A549 (cell line): ENCODE results near the gene RPE. TPM values are rescaled to one million over a fixed set of nuclear protein-coding genes. Genes with fewer than 3 reads are reported as not detected.

Experiments used
- ATAC-seq, 2 experiments: fragments of 200-7000 bp in 1 of 2; fragments of >200 bp in 1 of 2; cut with Nextera tagmentation in 1 of 2; cut with Tn5 transposase in 1 of 2; 3 replicates each; pipeline versions ENCODE4 v1.8.0 to v1.9.1; 2018 to 2020; ENCODE audit warnings: mild to moderate bottlenecking in 1 of 2, moderate library complexity in 1 of 2
- CTCF ChIA-PET: fragments of 300-600 bp; sonication (Branson Sonifier 250); formaldehyde crosslinking; extraction: SDS; loops from one replicate; lab custom pipeline; 2021; ENCODE audit warnings: antibody characterized with exemption, inconsistent platforms; lab: Yijun Ruan, JAX
- POLR2A ChIA-PET: fragments of 350-600 bp; formaldehyde crosslinking; extraction: SDS; loops from one replicate; lab custom pipeline; 2021; ENCODE audit warnings: antibody characterized with exemption, inconsistent platforms; lab: Yijun Ruan, JAX
- DNase-seq, 2 experiments: peaks; one replicate each; pipeline versions ENCODE4 v3.0.0 to v3.0.0-alpha.2; 2011 to 2016; ENCODE audit warnings: low read depth in 1 of 2, low spot score in 1 of 2
- FAIRE-seq: peaks from 2 replicates; lab custom pipeline; 2011; peaks lifted over from hg19 to GRCh38; lab: Jason Lieb, UNC
- H3K27ac ChIP-seq, 2 experiments: fragments of >200 bp; sonication (Bioruptor Twin); formaldehyde crosslinking; 3 replicates each; pipeline ENCODE4 v1.5.1; 2016 to 2017
- H3K4me1 ChIP-seq: fragments of >200 bp; sonication (Bioruptor Twin); formaldehyde crosslinking; 3 replicates; pipeline ENCODE4 v1.6.1; 2016
- H3K4me2 ChIP-seq: fragments of >200 bp; sonication (Bioruptor Twin); formaldehyde crosslinking; 3 replicates; pipeline ENCODE4 v1.6.1; 2016
- H3K4me3 ChIP-seq: fragments of >200 bp; sonication (Bioruptor Twin); formaldehyde crosslinking; 3 replicates; pipeline ENCODE4 v1.5.1; 2016
- H3K9me3 ChIP-seq: fragments of >200 bp; sonication (Bioruptor Twin); formaldehyde crosslinking; 3 replicates; pipeline ENCODE4 v1.6.1; 2016
- ATOH8 ChIP-seq: fragments of 250-450 bp; sonication (Bioruptor Pico); IDR thresholded peaks from 2 replicates; pipeline ENCODE4 v1.5.0; 2020; ENCODE audit warnings: low read depth, mild to moderate bottlenecking, moderate library complexity
- BCL3 ChIP-seq: fragments of >200 bp; sonication (Bioruptor Twin); formaldehyde crosslinking; IDR thresholded peaks from 3 replicates; pipeline ENCODE4 v1.6.1; 2016
- BHLHE40 ChIP-seq: IDR thresholded peaks from 2 replicates; pipeline ENCODE4 v1.6.1; 2012; ENCODE audit warnings: low read depth, low read length, inconsistent platforms
- CBX8 ChIP-seq: fragments of 200-600 bp; sonication (generic); IDR thresholded peaks from 2 replicates; pipeline ENCODE4 v1.6.1; 2016
- CEBPB ChIP-seq, 2 experiments: fragments of >200 bp in 1 of 2; sonication (Bioruptor Twin) in 1 of 2; formaldehyde crosslinking in 1 of 2; IDR thresholded peaks; 2 replicates each; pipeline ENCODE4 v1.6.1; 2012 to 2016
- CHD2 ChIP-seq: fragments of 150-350 bp; IDR thresholded peaks from 2 replicates; pipeline ENCODE4 v1.6.1; 2014; ENCODE audit warnings: low read length; ENCODE audit not compliant: partially characterized antibody
- CHD4 ChIP-seq: fragments of 200-600 bp; sonication (generic); IDR thresholded peaks from 2 replicates; pipeline ENCODE4 v1.6.1; 2016; ENCODE audit warnings: antibody characterized with exemption, mild to moderate bottlenecking, borderline replicate concordance
- EHF ChIP-seq: fragments of 250-450 bp; sonication (Bioruptor Pico); IDR thresholded peaks from 2 replicates; pipeline ENCODE4 v1.5.0; 2020; ENCODE audit warnings: mild to moderate bottlenecking
- ESRRA ChIP-seq: fragments of 150-350 bp; IDR thresholded peaks from 2 replicates; pipeline ENCODE4 v1.6.1; 2014; ENCODE audit warnings: mild to moderate bottlenecking, low read length, borderline replicate concordance
- FOSB ChIP-seq: fragments of 250-450 bp; sonication (Bioruptor Pico); IDR thresholded peaks from 2 replicates; pipeline ENCODE4 v1.5.0; 2020; ENCODE audit warnings: mild to moderate bottlenecking, moderate library complexity
- FOSL2 ChIP-seq, 2 experiments: fragments of 450-650 bp in 1 of 2; fragments of >200 bp in 1 of 2; sonication (Bioruptor Twin) in 1 of 2; formaldehyde crosslinking; IDR thresholded peaks; 2 replicates each; pipeline versions ENCODE4 v1.5.0 to v1.6.1; 2016 to 2020; ENCODE audit warnings: mild to moderate bottlenecking in 1 of 2, moderate library complexity in 1 of 2
- GATA3 ChIP-seq: IDR thresholded peaks from 2 replicates; pipeline ENCODE4 v1.6.1; 2012; ENCODE audit warnings: borderline replicate concordance
- HEYL ChIP-seq: fragments of 250-450 bp; sonication (Bioruptor Pico); IDR thresholded peaks from 2 replicates; pipeline ENCODE4 v1.8.0; 2021; ENCODE audit warnings: mild to moderate bottlenecking, moderate library complexity
- HMGXB4 ChIP-seq: fragments of 250-450 bp; sonication (Bioruptor Pico); IDR thresholded peaks from 2 replicates; pipeline ENCODE4 v1.5.0; 2021; ENCODE audit warnings: mild to moderate bottlenecking, moderate library complexity, borderline replicate concordance
- HOXB5 ChIP-seq: fragments of 250-450 bp; sonication (Bioruptor Pico); IDR thresholded peaks from 2 replicates; pipeline ENCODE4 v1.5.0; 2020; ENCODE audit warnings: mild to moderate bottlenecking, moderate library complexity
- JUNB ChIP-seq: fragments of >200 bp; sonication (Bioruptor Twin); formaldehyde crosslinking; IDR thresholded peaks from 2 replicates; pipeline ENCODE4 v1.6.1; 2016
- MAFK ChIP-seq: fragments of 450-650 bp; IDR thresholded peaks from 2 replicates; pipeline ENCODE4 v1.6.1; 2014; ENCODE audit not compliant: partially characterized antibody
- NFE2L2 ChIP-seq: fragments of 150-350 bp; conservative IDR thresholded peaks from 2 replicates; pipeline ENCODE4 v1.6.1; 2014; ENCODE audit warnings: low read length
- NPAS2 ChIP-seq: fragments of 250-450 bp; sonication (Bioruptor Pico); IDR thresholded peaks from 2 replicates; pipeline ENCODE4 v1.8.0; 2022; ENCODE audit warnings: mild to moderate bottlenecking, moderate library complexity, borderline replicate concordance
- RAD21 ChIP-seq, 2 experiments: fragments of >200 bp in 1 of 2; sonication (Bioruptor Twin) in 1 of 2; formaldehyde crosslinking in 1 of 2; IDR thresholded peaks in 1 of 2; conservative IDR thresholded peaks in 1 of 2; 2 replicates in 1 of 2; 3 replicates in 1 of 2; pipeline ENCODE4 v1.6.1; 2012 to 2018; ENCODE audit warnings: inconsistent platforms in 1 of 2
- RCOR1 ChIP-seq: fragments of 150-350 bp; IDR thresholded peaks from 2 replicates; pipeline ENCODE4 v1.6.1; 2014; ENCODE audit warnings: antibody characterized with exemption, low read length, low read depth
- SREBF2 ChIP-seq: fragments of 450-650 bp; IDR thresholded peaks from 2 replicates; pipeline ENCODE4 v1.6.1; 2014; ENCODE audit warnings: mild to moderate bottlenecking, moderate library complexity
- TP53 ChIP-seq: fragments of 250-450 bp; sonication (Bioruptor Pico); IDR thresholded peaks from 2 replicates; pipeline ENCODE4 v1.5.0; 2021; ENCODE audit warnings: mild to moderate bottlenecking, moderate library complexity
- ZC3H11A ChIP-seq: fragments of 450-650 bp; IDR thresholded peaks from 2 replicates; pipeline ENCODE4 v1.6.1; 2014; ENCODE audit warnings: antibody characterized with exemption, mild to moderate bottlenecking
- ZNF302 ChIP-seq: fragments of 250-450 bp; sonication (Bioruptor Pico); IDR thresholded peaks from 2 replicates; pipeline ENCODE4 v1.9.0; 2021; ENCODE audit warnings: inconsistent platforms, mild to moderate bottlenecking, moderate library complexity
- WGBS: methylation state at CpG from one replicate; pipeline ENCODE4 v1.1.6; 2017; ENCODE audit errors: missing lambda C conversion rate; 5-methylcytosine and 5-hydroxymethylcytosine counted together
- polyA plus RNA-seq, 4 experiments: library from polyadenylated mRNA; depleted of rRNA in 3 of 4; stranded (reverse); fragments of >200 nt; fragmentation: RNase III in 1 of 4; extraction: RNeasy Plus Mini Kit Qiagen cat#74134 plus additional on column Dnase treatment in 1 of 4; gene quantifications; 2 replicates in 3 of 4; 3 replicates in 1 of 4; pipeline ENCODE4 v1.2.3, GENCODE V29; 2011 to 2017

The RPE gene
- polyA plus RNA-seq, 2 of the 4 experiments (the other 2 are of a cell fraction): 81.5 to 118 TPM

- TF ChIP-seq HOXB5 (CRISPR knock-in tag): no peak
- no peak for TF ChIP-seq GATA3
- no peak for TF ChIP-seq ATOH8 (CRISPR knock-in tag)
- TF ChIP-seq CBX8: no peak
Measured at GRCh38 chr2:210022824-210023223, 20.4 kb downstream of the RPE start (continued).

GRCh38 chr2:210027608-210028007 lies 25.2 kb downstream of the RPE start:
- ChIA-PET POLR2A (no interaction called here), CTCF (interaction anchor here (1.6 kb wide), 1 partner anchor 11 kb away, joined by 3 read pairs; no protein-coding TSS in a partner anchor)
- no peak for FAIRE-seq
- H3K4me3 ChIP-seq: no peak overlapping the region
- H3K4me2 ChIP-seq: no peak overlapping the region
- no peaks in the 10 kb centered on the region for H3K4me1 ChIP-seq
- H3K9me3 ChIP-seq: no peaks in the 10 kb centered on the region
- no peak for ATAC-seq
- no peak for TF ChIP-seq ESRRA
- no peak for TF ChIP-seq EHF (CRISPR knock-in tag)
- no peak for TF ChIP-seq CEBPB (IDR thresholded peaks at IDR 0.05)
- no peak for TF ChIP-seq BHLHE40
- no peak for TF ChIP-seq SREBF2
- no peak for TF ChIP-seq RAD21 (conservative IDR thresholded peaks at IDR 0.05 in 1 of 2, IDR thresholded peaks at IDR 0.05 in 1 of 2)
- no peak for TF ChIP-seq TP53
- no peak for TF ChIP-seq CHD2
- no peak for TF ChIP-seq FOSB
- no peak for TF ChIP-seq NPAS2 (CRISPR knock-in tag)
- no peak for TF ChIP-seq HMGXB4
- TF ChIP-seq BCL3: no peak
- TF ChIP-seq RCOR1: no peak
- TF ChIP-seq JUNB: no peak
- no peak for TF ChIP-seq CHD4
- TF ChIP-seq FOSL2 (IDR thresholded peaks at IDR 0.05): no peak
- TF ChIP-seq FOSL2 (CRISPR knock-in tag; IDR thresholded peaks at IDR 0.05): no peak
- no peak for TF ChIP-seq ZC3H11A
- no peak for TF ChIP-seq HOXB5 (CRISPR knock-in tag)
- no peak for TF ChIP-seq ZNF302 (CRISPR knock-in tag)
- 93% methylated on average over 2 of the region's 2 CpGs for WGBS
- no peak for DNase-seq
- no peak overlapping the region for H3K27ac ChIP-seq

GRCh38 chr2:210028178-210028577 lies 25.7 kb downstream of the RPE start:
- no peaks in the 10 kb centered on the region for H3K4me1 ChIP-seq
- POLR2A ChIA-PET: no interaction called here
- DNase-seq (no peak), FAIRE-seq (no peak), ATAC-seq (no peak)
- no peak overlapping the region for H3K4me2 ChIP-seq
- H3K4me3 ChIP-seq: no peak overlapping the region
- TF ChIP-seq MAFK (peak; percentile 86), ESRRA (no peak), CBX8 (no peak), NPAS2 (CRISPR knock-in tag) (no peak), HEYL (CRISPR knock-in tag) (no peak), NFE2L2 (no peak)
- H3K9me3 ChIP-seq: no peaks in the 10 kb centered on the region
- 86% methylated on average over 2 of the region's 2 CpGs for WGBS
- no peak overlapping the region for H3K27ac ChIP-seq
- CTCF ChIA-PET: interaction anchor here (1.2 to 1.6 kb wide), 2 partner anchors 12 to 28 kb away, joined by 3 read pairs; no protein-coding TSS in a partner anchor
